Kasumi-1 (cell line): ENCODE data around the gene MPZL3.

Experiments
- DNase-seq, 2 experiments: peaks; one replicate each; lab custom pipeline; 2025; lab: John Stamatoyannopoulos, UW

MPZL3 gene

GRCh38 chr11:118264569-118265465 lies 12.7 kb upstream of the MPZL3 start:
- DNase-seq = no peak

DNA sequence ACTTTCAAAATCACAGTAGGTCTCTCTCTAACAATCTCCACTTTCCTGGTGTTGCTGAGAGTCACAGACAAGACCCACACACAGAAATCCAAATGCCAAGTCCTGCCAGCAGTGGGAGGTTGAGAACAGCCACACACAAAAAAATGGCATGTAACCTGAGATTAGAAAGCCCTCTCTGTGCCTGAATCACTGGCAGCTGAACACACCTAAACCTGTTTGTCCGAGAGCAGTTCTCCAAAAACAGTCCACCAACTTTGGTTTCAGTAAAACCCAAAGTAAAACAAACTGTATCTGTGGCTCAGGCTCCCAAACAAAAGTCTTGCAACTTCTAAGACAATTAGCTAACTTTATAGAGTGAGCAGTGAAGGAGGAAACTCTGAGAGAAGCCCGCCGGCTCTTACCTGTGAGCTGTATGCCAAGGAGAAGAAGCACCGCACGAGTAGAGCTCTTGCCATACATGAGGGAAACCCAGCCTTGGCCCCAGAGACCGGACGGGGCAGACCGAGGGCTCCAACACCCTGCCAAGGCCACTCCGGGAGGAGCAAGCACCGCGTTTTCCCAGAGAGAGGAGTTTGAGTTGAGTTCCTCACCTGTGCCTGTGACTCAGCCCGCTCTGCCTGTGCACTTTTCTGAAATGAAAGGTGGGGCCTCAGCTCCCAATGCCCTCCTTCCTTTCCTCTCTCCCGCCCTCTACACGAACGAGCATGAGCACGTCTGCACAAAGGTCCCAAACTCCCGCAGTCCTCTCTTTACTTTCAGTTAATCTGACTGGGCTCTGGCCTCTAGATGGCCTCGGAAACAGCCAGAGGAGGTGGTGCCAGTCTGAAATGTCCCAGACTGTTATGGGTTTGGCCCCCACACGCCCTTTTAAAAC lies 11.8 kb upstream of the MPZL3 start, which contains the start of gene MPZL2:
Gene MPZL2, minus strand, starts transcription at position 603 of the 874 bp plus-strand sequence. Its CDS starts 144 bp downstream, at position 459.
- peak in 1 of 2 experiments; percentile 2 for DNase-seq

- DNase-seq = no peak
These were observed 10.9 kb upstream of the MPZL3 start for GRCh38 chr11:118263112-118263511.

DNA sequence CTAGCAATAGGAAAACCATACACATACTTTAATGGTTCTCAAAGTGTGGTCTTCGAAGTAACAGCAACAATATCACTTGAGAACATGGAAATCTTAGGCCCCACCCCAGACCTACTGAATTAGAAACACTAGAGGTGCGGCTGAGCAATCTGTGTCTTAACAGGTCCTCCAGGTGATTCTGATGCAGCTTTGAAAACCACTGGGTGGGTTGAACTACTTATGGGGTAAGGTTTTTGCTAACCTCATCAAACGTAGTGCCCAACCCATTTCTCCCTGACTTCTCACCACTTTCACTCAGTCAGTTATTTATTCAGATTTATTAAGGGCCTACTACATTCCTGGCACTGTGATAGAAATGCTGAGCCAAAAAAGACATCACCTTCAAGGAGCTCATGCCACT lies 8.2 kb upstream of the MPZL3 start:
- no peak for DNase-seq

DNA sequence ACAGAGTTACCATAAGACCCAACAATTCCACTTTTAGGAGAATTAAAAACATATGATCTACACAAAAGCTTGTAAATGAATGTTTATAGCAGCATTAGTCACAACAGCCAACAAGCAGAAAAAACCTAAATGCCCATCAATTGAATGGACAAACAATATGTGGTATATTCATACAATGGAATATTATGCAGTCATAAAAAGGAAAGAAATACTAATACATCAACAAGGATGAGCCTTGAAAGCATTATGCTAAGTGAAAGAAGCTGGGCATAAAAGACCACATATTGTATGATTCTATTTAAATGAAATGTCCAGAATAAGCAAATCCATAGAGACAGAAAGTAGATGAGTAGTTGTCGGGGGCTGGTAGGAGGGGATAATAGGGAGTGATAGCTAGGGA lies 7.0 kb upstream of the MPZL3 start:
- no peak for DNase-seq

DNA sequence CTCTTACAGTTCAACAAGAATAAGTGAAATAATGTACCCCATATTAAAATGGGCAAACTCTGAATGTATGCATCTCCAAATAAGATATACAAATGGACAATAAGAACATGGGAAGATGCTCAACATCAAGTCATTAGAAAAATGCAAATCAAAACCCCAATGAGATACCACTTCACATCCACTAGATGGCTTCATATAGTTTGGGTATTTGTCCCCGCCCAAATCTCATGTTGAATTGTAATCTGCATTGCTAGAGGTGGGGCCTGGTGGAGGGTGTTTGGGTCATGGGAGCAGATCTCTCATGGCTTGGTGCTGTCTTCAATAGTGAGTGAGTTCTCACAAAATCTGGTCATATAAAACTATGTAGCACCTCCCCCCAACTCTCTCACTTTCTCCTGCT lies 6.2 kb upstream of the MPZL3 start:
- peak; percentile 16 to 44 for DNase-seq

- DNase-seq = no peak
These were observed 523 bp upstream of the MPZL3 start for GRCh38 chr11:118252688-118253087.

DNA sequence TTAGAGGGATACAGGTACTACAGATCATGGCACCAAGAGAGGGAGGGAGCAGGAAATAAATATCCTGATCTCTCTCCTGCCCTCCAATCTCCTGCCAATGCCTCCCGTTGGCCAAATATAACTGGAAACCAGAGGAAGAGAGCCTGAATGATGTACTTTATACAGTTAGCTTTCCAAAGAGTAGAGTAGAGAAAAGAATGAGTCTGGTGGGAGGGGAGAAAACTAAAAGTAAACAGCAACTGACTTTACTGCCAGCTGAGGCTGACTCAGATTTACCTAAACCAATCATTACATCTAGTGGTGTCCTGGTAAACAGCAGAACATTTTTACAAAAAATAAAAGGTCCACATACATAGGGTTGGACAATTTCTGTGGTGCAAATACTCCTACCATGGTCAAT lies 5.1 kb downstream of the MPZL3 start:
- DNase-seq = no peak

- no peak for DNase-seq
These were observed 6.1 kb downstream of the MPZL3 start for GRCh38 chr11:118245936-118246562.

DNA sequence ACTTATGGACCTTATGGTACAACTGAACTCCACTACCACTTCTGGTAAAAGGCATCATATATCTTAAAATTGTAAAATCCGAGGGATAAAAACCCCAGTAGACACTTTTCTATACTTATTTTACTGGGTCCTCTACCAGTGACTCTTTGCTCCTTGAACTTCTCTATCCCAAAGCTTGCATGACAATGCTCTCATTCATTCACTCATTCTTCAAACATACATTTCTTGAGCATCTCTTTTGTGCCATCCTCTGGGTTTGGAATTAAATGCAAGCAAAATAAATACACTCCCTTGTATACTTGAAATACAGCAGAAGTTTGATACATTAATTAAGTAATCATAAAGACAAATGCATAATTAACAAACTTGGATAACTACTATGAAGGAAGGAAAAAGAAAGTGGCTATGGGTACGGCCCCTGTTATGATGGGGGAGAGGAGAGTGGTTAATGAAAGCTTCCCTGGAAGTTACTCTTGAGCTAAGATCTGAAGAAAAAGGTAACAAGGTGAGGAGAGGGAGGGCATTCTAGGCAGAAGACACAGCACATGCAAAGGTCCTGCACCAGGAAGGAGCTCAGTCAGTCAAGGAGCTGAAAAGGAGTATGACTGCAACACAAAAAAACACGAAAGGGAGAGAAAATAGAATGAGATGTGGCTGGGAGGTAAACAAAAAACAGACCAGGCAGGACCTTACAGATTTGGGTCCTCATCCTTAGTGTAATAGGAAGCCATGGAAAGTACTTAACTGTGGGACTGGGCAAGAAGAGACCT lies 8.0 kb downstream of the MPZL3 start:
- DNase-seq = no peak

- DNase-seq = no peak
These were observed 9.0 kb downstream of the MPZL3 start for GRCh38 chr11:118243161-118243560.

DNA sequence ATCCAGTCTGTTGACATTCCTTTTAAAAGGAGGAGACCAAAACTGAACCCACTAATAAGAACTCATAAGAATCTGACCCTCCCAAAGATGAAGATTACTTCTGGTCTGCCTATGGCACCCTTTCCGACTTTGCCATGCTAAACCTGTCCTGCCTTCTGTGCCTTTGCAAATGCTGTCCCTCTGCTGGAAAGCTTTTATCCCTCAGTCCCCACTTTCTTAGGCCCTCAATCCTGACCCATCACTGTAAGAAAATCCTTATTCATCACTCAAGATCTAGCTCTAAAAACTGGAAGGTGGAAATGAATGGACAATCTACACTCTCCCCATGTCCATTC lies 10.4 kb downstream of the MPZL3 start:
- no peak for DNase-seq

DNA sequence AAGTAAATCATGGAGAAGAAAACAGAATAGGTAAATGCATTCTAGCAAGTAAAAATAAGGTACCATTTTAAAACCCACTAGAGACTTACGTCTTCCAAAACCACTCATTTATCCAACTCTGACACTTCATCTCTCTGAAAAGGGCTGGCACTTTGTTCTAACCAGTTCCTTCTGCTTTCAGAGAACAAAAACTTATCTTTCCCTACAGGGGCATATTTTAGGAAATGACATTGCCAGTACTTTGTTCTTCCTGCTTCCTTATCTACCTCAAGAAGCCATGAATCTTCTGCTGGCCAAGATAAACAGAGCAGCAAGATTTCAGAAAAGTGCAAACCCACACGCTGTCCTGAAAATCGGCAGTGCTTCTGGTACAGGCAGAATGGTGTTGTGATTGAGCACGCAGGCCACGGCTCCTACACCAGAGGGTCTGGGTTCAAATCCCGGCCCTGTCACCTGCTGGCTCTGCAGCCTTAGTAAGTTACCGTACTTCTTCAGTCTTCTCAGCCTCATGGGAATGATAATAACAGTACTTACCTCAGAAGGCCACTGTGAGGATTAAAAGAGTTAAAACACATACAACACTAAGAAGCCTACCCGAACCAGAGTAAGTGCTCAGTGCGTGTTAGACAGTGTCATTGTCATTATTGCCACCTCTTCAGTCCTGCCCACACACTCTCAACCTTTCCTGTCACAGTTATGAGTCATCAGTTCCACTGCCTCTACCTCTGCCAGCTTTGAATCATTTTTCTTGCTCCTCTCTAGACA lies 11.0 kb downstream of the MPZL3 start:
- DNase-seq = peak; percentile 71 to 73

- no peak for DNase-seq
These were observed 12.5 kb downstream of the MPZL3 start for GRCh38 chr11:118239509-118240205.

DNA sequence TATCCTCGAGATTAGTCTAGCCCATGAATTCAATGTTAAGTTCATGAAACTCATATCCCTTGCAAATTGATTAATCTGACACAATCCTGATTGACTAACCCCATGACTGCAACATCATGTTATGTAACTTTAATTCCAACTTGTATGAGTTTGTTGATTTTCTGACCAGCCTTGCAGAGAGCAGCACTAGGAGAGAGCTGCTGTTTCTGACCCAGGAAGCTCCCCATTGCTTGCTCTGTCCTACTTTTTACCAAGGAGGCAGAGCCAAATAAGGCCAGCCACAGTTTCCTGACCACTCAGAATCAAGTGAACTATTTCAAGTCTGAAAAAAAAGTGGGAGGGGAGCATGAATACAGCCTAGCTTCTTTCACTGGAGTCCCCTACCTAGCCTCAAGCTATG lies 13.2 kb downstream of the MPZL3 start:
- DNase-seq = peak in 1 of 2 experiments; percentile 5

DNA sequence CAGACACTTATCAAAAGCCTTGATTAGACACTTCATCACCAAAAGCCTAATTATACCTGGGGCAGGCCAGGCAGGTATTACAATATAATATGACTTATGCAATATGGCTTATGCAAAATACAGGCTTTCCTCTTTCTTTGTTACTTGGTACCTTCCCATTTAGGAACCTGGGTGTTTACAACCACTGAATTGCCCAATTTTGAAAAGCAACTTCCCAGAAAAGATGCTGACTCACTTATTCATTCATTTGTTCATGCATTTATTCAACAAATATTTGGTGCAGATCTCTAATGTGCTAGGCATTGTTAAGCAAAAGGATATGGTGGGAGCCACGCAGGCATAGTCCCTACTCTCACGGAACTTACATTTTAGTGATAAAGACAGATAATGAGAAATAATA lies 13.7 kb downstream of the MPZL3 start:
- DNase-seq = no peak

DNA sequence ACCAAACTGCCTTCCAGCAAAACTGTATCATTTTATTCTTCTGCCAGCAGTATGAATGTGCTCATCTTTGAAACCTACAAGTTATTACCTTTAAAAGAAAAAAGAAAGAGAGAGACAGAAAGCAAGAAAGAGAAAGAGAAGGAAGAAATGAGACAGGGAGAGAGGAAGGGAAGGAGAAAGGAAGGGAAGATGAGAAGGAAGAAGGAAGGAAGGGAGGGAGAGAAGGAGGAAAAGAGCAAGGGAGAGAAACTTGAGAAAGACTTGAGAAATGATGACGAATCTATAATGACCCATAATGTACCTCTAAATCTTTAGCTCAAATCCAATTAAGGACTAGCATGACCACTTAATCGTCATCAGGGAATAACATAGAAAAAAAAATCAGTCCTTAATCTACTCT lies 16.0 kb downstream of the MPZL3 start:
- DNase-seq = no peak

DNA sequence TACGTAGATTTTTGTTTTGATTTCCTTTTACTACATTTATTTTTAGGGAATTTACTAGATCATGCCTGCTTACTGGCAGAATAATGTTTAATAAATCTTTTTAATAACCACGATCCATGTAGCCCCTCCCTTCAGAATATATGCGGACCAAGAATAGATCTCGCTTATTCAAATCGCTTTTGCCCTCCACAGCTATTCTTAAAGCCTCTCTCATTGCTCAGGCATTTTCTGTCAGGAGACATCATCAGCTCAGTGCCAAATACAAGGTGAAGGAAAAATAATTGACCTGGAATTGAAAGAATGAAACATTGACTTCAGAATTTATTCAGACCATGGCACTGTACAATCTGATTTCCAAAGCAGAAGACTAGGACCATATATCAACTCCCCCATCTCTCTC lies 17.3 kb downstream of the MPZL3 start:
- no peak for DNase-seq

- no peak for DNase-seq
These were observed 18.3 kb downstream of the MPZL3 start for GRCh38 chr11:118233850-118234249.

DNA sequence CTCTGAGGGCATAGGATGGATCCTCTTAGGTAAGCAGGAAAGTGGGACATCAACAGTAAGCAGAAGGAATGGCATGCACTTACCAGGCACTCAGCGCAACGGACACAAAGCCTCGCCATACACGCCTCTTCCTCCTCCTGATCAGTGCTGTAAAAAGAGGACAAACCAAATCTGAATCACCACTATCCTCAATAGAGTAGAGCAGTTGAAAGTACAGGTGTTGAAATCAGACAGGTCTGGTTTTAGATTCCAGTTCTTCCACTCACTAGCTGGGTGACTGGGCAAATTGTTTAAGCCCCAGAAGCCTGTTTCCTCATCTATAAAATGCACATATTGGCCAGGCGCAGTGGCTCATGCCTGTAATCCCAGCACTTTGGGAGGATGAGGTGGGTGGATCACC lies 18.8 kb downstream of the MPZL3 start:
- DNase-seq = no peak
